ENCODE measurements around the gene PSMB7.

Gene PSMB7

DNA sequence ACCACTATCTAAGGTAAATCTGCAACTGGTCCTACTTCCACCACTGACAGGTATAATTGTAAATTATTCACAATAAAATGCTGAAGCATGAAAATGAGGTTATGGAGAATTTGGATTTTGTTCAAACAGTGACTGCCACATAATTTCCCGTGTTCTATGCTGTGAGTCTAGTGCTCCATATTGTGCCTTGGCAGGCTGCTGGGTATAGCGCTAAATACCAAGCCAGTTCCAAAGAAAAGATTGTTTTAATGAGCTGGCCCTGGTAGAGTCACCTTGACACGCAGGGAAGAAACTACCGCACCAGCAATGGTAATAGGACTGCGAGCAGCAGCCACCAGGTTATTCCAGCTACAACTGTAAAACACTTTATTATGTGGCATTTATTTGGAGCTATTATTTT lies 30.4 kb downstream of the PSMB7 start:
- Histone ChIP-seq H3K9me3 (ENCODE audit: control insufficient read depth, insufficient read depth, low read depth, low read length) (no peaks in the 10 kb centered on the region), H3K4me3 (ENCODE audit: low read depth, low read length) (no peak overlapping the region), H3K36me3 (ENCODE audit: control insufficient read depth in 2 of 2, insufficient read depth in 1 of 2, low read length in 2 of 2) (peaks cover 11 to 40% of the 10 kb centered on the region in 2 experiments), H3K4me1 (ENCODE audit: control insufficient read depth, insufficient read depth, low read length) (peaks cover 9% of the 10 kb centered on the region; the same call in 1 of the 2 replicates), H3K27ac (ENCODE audit: extremely low read depth, low read depth, low read length) (no peak overlapping the region)
- ChIA-PET POLR2A (no interaction called here), CTCF (interaction anchor here (0.6 to 1.9 kb wide), 5 partner anchors 8 to 298 kb away, joined by 3 to 7 read pairs (median 4); no protein-coding TSS in a partner anchor)
- TF ChIP-seq, protein P1, sequence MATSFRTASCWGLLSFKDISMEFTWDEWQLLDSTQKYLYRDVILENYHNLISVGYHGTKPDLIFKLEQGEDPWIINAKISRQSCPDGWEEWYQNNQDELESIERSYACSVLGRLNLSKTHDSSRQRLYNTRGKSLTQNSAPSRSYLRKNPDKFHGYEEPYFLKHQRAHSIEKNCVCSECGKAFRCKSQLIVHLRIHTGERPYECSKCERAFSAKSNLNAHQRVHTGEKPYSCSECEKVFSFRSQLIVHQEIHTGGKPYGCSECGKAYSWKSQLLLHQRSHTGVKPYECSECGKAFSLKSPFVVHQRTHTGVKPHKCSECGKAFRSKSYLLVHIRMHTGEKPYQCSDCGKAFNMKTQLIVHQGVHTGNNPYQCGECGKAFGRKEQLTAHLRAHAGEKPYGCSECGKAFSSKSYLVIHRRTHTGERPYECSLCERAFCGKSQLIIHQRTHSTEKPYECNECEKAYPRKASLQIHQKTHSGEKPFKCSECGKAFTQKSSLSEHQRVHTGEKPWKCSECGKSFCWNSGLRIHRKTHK (tag by site-specific recombination; IDR thresholded peaks at IDR 0.05): no peak
- no peak for TF ChIP-seq ZNF426 (tag by site-specific recombination; IDR thresholded peaks at IDR 0.05)
- TF ChIP-seq ZNF596 (tag by site-specific recombination; IDR thresholded peaks at IDR 0.05): no peak
- no peak for TF ChIP-seq PRDM6 (tag by site-specific recombination; IDR thresholded peaks at IDR 0.05)
- TF ChIP-seq MZF1 (tag by site-specific recombination; IDR thresholded peaks at IDR 0.05; ENCODE audit: borderline replicate concordance): no peak
- TF ChIP-seq WT1 (tag by site-specific recombination; IDR thresholded peaks at IDR 0.05): no peak
- no peak for TF ChIP-seq YY1 (tag by site-specific recombination; IDR thresholded peaks at IDR 0.05)
- TF ChIP-seq ZNF707 (tag by site-specific recombination; IDR thresholded peaks at IDR 0.05): no peak
- TF ChIP-seq ZNF645 (tag by site-specific recombination; IDR thresholded peaks at IDR 0.05): no peak
- no peak for TF ChIP-seq ZNF239 (tag by site-specific recombination; IDR thresholded peaks at IDR 0.05)
- TF ChIP-seq ZNF660 (tag by site-specific recombination; IDR thresholded peaks at IDR 0.05): no peak
- TF ChIP-seq ZNF2 (tag by site-specific recombination; IDR thresholded peaks at IDR 0.05): no peak

DNA sequence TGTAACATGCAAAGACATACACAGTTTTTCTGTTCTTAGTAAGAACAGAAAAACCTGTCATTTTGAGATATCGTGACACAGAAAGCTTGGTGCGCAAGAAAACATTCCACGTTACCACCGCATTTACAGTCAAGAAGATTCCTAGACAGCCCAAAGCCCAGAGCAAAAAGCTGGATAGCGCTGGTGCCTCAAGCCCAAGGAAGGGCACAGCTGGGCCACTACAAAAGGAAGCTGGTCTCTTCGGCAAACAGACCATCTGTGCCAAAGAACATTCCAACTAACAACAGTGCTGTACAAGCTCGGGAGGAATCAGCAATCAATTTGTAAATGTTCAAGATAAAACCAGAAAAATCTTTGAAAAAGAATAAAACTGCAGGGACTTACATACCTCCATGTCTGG lies 31.0 kb downstream of the PSMB7 start:
- H3K36me3 ChIP-seq (ENCODE audit: control insufficient read depth in 2 of 2, insufficient read depth in 1 of 2, low read length in 2 of 2): peaks cover 11 to 47% of the 10 kb centered on the region in 2 experiments
- ChIA-PET CTCF (interaction anchor here (0.6 to 1.9 kb wide), 3 partner anchors 9 to 256 kb away, joined by 3 to 7 read pairs (median 4); no protein-coding TSS in a partner anchor), POLR2A (no interaction called here)
- H3K4me3 ChIP-seq (ENCODE audit: low read depth, low read length): no peak overlapping the region
- no peak overlapping the region for H3K27ac ChIP-seq (ENCODE audit: extremely low read depth, low read depth, low read length)
- no peaks in the 10 kb centered on the region for H3K9me3 ChIP-seq (ENCODE audit: control insufficient read depth, insufficient read depth, low read depth, low read length)
- peaks cover 9% of the 10 kb centered on the region; the same call in 1 of the 2 replicates for H3K4me1 ChIP-seq (ENCODE audit: control insufficient read depth, insufficient read depth, low read length)
- TF ChIP-seq HOXA7 (CRISPR knock-in tag; IDR thresholded peaks at IDR 0.05; ENCODE audit: borderline replicate concordance) (no peak), PRDM1 (tag by site-specific recombination; IDR thresholded peaks at IDR 0.05) (no peak), ZNF639 (tag by site-specific recombination; IDR thresholded peaks at IDR 0.05) (no peak), ZNF677 (tag by site-specific recombination; IDR thresholded peaks at IDR 0.05) (no peak), ZNF621 (tag by site-specific recombination; IDR thresholded peaks at IDR 0.05) (no peak), SALL2 (tag by site-specific recombination; IDR thresholded peaks at IDR 0.05; ENCODE audit: borderline replicate concordance) (no peak), ZNF747 (tag by site-specific recombination; IDR thresholded peaks at IDR 0.05) (no peak)
- TF ChIP-seq, protein P2, sequence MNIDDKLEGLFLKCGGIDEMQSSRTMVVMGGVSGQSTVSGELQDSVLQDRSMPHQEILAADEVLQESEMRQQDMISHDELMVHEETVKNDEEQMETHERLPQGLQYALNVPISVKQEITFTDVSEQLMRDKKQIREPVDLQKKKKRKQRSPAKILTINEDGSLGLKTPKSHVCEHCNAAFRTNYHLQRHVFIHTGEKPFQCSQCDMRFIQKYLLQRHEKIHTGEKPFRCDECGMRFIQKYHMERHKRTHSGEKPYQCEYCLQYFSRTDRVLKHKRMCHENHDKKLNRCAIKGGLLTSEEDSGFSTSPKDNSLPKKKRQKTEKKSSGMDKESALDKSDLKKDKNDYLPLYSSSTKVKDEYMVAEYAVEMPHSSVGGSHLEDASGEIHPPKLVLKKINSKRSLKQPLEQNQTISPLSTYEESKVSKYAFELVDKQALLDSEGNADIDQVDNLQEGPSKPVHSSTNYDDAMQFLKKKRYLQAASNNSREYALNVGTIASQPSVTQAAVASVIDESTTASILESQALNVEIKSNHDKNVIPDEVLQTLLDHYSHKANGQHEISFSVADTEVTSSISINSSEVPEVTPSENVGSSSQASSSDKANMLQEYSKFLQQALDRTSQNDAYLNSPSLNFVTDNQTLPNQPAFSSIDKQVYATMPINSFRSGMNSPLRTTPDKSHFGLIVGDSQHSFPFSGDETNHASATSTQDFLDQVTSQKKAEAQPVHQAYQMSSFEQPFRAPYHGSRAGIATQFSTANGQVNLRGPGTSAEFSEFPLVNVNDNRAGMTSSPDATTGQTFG (tag by site-specific recombination; IDR thresholded peaks at IDR 0.05; ENCODE audit: borderline replicate concordance): no peak
- TF ChIP-seq, protein P3, sequence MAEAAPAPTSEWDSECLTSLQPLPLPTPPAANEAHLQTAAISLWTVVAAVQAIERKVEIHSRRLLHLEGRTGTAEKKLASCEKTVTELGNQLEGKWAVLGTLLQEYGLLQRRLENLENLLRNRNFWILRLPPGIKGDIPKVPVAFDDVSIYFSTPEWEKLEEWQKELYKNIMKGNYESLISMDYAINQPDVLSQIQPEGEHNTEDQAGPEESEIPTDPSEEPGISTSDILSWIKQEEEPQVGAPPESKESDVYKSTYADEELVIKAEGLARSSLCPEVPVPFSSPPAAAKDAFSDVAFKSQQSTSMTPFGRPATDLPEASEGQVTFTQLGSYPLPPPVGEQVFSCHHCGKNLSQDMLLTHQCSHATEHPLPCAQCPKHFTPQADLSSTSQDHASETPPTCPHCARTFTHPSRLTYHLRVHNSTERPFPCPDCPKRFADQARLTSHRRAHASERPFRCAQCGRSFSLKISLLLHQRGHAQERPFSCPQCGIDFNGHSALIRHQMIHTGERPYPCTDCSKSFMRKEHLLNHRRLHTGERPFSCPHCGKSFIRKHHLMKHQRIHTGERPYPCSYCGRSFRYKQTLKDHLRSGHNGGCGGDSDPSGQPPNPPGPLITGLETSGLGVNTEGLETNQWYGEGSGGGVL (tag by site-specific recombination; IDR thresholded peaks at IDR 0.05): no peak

Measured in HEK293 (cell line).